ENCODE data around the gene SMPD2.

DNA sequence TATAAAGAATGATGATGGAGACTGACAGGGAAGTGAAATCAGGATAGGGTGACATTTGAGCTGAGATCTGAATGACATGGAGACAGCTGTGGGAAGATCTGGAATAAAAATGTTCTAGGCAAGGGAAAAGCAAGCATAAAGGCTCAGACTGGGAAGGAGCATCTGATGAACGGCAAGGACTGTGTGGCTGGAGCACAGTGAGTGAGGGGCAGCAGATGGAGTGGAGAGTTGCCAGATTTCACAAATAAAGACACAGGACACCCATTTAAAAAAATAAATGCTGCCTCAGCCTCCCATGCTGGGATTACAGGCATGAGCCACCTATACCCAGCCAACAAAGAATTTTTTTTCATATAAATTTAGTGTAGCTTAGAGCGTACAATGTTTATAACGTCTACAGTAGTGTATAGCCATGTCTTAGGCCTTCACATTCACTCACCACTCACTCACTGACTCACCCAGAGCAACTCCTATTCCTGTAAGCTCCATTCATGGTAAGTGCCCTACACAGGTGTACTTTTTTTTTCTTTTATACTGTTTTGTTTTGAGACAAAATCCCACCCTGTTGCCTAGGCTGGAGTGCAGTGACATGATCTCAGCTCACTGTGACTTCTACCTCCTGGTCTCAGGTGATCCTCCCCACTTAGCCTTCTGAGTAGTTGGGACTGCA is 44.9 kb downstream of the SMPD2 start:
- TF ChIP-seq CTCF (conservative IDR thresholded peaks at IDR 0.05; ENCODE audit: low read depth, low read length) (no peak), CEBPB (IDR thresholded peaks at IDR 0.05; ENCODE audit: low read depth, low read length) (no peak), RAD21 (IDR thresholded peaks at IDR 0.05; ENCODE audit: low read length) (no peak), RCOR1 (IDR thresholded peaks at IDR 0.05; ENCODE audit: insufficient replicate concordance, low read length) (no peak), MAFK (IDR thresholded peaks at IDR 0.05; ENCODE audit: low read depth, low read length) (no peak), POLR2A (IDR thresholded peaks at IDR 0.05; ENCODE audit: low read depth, low read length) (no peak), CHD1 (IDR thresholded peaks at IDR 0.05; ENCODE audit: low read depth, low read length) (no peak), RFX5 (IDR thresholded peaks at IDR 0.05; ENCODE audit: low read depth, low read length) (no peak), MAZ (IDR thresholded peaks at IDR 0.05; ENCODE audit: borderline replicate concordance, low read depth, low read length) (no peak), FOS (IDR thresholded peaks at IDR 0.05; ENCODE audit: low read depth, low read length) (no peak)
- TF ChIP-seq, protein P1, sequence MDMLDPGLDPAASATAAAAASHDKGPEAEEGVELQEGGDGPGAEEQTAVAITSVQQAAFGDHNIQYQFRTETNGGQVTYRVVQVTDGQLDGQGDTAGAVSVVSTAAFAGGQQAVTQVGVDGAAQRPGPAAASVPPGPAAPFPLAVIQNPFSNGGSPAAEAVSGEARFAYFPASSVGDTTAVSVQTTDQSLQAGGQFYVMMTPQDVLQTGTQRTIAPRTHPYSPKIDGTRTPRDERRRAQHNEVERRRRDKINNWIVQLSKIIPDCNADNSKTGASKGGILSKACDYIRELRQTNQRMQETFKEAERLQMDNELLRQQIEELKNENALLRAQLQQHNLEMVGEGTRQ (IDR thresholded peaks at IDR 0.05; ENCODE audit: low read depth, low read length): no peak

Measured in IMR-90 (cell line).